HG03439 (cell line): ENCODE measurements around the gene ARCN1.
"Not testable (repeated sequence)": the region's sequence is repeated elsewhere in the genome, so short reads cannot be mapped to it uniquely, and the experiment has no call there.

Source experiments
- ATAC-seq: cut with Tn5 transposase; IDR thresholded peaks from one replicate; pipeline ENCODE4 v1.9.1; 2021; ENCODE audit warnings: mild to moderate bottlenecking, moderate library complexity; ENCODE audit not compliant: unreplicated experiment

Gene ARCN1

DNA sequence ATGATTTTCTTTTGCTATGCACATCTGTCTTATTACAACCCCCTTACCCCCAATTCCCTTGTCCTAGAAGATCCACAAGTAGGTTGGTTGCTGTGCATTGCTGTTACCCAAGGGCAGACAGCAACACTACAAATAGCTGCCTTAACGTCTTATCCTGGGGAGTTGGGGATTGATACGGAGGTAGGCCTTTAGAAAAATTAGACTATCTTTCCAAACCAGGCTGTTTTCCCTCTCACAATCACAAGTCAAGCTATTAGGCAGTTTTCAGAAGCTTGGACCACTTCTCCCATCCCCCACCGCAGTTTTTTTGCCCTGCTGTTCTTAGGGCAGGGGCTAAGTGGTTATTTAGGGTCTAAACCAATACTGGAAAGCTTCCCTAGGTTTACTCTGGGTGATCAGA is 32.4 kb downstream of the ARCN1 start:
- no peak for ATAC-seq

DNA sequence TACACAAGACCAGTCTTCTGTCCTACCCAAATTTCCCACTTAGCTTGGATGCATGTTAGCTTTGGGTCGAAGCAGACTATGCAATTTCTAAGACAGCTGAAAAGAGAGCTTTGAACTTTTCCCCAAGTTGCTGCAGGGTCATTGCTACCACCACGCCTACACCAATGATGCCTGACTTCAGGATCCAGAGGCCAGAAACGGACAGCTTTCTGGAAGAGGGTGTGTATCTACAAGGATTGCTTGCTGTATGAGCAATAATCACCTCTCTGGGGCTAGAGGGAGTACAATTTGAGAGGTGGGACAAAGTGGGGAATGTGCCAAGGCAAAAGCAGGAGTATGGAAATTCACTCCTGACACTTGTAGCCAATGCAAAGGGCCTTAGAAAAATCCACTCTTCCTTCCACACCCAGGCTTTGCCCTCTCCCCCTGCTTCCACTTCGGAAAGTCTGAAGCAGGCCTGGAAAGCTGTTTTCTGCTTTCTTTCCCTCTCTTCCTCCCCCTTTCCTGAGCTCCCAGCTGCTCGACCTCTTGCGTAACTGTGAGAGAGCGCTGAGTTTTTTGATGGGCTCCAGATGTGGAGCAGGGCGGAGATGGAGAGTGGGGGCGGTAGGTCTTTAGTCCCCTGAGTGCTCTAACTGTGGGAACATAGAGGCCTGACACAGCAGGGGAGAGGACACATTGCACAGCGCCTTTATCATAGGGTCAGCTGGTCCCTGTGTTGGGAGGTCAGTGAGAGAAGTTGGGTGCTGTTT is 33.1 kb downstream of the ARCN1 start:
- ATAC-seq = no peak

DNA sequence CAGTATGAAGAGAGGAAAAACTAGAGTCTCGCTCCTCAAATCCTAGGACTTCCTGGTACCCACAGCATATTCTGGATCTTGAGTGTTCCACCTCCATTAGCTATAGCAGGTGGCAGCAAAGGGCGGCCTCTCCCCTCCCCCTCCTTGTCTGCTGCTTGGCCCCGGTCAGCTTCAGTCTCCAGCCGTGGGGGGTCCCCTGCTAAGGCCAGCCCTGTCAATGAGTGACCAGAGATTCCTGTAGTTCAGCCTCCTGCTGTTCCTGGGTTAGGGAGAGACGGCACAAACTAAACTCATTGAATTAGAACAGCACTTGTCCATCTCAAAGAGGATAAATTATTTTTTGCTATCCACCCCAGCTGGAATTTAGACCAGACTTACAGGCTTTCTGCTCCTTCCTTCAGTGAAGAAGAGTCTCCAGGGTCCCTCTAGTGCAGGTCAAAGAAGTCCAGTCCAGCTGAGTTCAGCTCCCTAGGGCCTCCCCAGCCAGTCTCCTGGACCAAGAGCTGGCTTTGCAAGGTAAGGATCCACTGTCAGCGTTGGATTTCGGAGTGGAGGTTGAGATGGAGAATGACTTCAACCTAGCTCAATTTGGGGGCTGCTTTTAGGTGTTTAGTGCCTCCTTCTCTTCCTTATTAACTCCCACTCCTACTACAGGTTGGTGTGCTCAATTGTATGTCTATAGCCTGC is 34.1 kb downstream of the ARCN1 start:
- ATAC-seq = no peak

DNA sequence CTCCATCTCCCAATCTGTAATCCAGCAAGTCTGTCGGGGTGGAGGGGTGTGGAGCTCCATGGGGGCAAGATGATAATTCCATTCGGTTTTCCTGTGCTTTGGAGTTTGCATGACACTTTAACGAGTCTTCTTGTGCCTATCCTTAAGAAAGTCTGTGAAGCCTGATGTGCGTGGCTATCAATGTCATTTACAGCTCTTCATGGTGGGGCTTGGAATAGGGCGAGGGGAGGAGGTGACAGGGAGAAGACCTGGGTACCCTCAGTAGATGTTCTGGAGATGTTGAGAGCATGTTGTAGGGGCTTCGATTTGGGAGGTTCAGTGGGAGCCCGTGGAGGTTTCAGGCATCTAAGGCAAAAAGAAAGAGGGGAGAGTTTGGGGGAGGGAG is 34.6 kb downstream of the ARCN1 start:
- ATAC-seq = no peak

DNA sequence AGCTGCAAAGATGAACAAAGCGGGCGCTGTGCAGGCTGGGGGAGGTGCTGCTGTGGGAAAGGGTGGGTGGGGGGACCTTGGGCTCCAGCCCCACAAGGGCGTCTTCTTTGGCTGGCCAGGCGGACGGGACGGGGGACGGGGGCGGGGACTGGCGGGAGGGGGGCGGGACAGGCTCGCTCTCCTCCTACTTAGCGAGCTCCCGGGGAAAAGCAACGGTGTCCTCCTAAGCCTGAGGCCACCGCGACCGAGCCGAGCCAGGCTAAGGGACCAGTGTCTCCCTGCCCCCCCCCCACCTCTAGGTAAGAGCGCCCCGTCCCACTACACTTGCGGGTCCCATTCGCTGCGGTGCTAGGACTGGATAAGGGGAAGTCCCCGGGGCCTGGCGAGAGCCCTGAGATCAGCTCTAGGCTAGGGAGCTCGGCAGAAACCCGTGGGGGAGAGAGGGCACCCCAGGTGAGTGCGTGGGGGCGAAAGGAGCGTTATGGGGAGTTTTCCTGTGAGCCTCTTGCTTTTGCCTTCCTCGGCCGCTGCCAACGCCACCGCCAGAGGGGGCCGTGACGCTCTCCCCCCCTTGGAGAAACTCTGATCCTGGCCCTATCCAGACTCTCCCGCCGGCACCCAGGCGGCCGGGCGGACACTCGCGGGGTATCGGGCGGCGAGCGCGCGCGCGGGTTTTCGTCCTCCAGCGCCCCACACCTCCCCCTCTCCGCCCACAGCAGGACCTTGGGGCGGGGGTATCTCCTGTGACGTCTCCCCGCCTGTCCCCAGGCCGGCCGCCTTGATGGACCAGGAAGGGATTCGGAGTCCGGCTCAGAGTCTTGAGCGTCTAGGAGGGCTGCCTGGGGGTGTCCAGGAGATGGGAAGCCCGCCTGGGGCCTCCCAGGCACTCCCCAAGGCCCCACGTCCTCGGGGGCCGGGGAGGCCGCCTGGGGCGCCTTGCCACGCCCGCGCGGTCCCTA is 35.5 kb downstream of the ARCN1 start, which contains the start of gene PHLDB1:
PHLDB1 (plus strand) TSS at position 215 of the 959 bp plus-strand sequence. CDS start 6,222 bp downstream, outside the sequence.
- ATAC-seq = no peak

DNA sequence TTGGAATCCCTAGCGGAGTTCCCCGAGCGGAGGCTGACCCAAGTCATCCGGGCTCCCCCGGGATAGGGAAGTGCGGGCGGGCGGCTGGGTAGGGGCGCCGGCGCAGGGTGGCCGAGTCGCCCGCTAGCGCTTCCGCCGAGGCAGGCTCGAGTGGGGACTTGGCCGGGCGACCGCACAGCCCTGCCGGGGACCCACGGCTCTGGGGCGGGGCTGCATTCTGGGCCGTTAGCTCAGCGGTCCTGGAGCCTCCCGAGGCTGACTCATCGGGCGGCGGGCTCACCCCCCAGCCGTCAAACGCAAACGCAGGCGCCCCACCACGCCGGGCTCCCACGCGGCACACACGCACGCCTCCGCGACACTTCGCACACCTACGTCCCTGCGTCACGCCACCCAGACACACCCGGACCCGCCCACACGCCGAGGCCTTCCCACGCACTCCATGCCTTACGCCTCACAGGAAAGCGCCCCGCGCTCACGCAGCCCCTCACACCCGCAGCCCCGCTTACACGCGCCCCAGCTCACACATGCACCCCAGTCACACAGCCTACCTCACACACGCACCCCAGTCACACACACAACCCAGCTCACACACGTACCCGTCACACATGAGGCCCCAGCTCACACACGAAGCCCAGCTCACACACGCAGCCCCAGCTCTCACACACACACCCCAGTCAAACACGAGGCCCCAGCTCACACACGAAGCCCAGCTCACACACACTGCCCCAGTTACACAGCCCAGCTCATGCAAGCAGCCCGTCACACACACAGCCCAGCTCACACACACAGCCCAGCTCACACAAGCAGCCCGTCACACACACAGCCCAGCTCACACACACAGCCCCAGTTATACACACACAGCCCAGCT is 36.4 kb downstream of the ARCN1 start:
- no peak for ATAC-seq

DNA sequence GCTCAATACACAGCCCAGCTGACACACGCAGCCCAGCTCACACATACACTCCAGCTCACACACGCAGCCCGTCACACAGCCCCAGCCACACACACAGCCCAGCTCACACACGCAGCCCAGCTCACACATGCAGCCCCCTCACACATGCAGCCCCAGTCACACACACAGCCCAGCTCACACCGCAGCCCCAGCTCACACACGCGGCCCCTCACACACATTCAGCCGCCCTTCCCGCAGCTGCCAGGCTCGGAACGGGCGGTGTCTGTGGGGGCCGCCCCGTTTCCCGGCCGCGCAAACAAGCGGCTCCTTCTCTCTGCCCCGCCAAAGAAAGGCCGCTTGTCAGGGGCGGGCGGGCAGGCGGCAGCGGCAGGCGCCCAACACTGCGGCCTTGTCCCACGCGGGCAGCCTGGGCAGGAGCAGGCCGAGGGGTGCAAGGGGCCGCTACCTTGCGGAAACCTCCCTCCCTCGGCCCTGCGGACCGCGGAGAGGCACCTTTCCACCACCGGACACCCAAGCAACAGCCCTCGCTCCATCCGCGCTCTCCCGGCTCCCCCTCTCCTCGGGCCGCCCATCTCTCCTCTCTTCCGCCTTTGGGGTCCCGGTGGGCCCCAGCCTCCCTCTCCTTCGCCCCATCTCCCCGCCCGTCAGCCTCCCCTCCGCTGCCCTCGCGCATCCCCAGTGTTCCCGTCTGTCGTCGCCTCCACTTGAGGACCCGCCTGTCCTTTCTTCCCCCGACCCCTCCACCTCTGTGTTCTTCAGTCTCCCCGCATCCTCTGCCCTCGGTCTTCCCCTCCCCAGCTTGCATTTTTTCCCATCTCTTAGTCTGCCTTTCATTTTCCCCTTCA is 37.4 kb downstream of the ARCN1 start:
- no peak for ATAC-seq

DNA sequence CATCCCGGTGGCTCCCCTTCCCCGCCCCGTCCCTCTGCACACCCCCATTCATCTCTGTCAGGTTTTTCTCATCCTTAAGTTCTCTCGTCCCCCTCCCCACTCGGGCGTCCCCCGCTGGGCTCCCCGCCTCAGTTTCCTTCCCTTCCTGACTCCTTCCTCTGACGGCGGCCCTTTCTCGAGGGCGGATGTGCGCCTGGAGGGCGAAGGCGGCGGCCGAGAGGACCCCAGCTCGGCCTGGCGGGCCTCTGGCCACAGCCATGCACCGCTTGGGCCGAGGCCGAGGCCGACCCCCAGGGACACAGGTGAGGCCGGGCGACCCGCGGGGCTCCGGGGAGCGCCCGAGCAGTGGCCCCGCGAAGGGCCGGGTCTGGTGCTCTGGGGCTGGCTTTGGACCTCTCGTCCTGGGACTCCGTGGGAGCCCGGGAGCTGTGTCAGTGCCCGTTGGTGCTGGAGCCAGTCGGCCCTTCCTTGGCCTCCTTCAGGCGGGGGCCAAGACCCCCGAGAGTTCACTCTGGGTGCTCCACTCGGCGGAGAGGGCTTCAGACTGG is 38.1 kb downstream of the ARCN1 start:
- ATAC-seq = no peak

DNA sequence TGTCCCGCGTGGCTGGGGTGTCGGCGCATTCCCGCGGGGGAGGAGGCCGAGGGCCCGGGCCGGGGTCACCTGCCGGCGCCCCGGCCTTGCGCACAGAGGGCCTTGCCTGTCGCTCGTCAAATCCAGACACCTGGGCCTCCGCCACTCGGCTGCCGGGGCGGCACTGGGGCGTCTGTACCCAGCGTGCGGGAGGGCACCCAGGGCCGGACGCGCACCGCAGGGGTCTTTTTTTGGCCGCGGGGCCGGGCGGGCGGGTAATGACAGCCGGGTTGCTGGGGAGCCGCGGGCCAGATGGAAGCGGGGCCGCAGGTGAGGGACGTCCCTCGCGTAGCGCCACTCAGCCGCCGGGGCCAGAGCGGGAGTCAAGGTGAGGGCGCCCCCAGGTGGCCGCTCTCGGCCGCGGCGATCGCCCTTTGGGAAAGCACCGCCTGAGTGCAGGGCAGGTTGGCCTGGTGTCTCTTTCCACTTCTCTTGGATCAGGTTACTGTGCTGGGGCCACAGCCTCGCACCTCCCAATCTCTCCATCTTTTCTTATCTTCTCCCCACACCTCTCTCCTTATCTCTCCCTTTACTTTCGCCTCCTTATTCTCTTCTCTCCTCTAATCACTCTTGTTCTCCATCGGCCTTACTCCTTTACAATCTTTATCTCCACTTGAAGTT is 38.7 kb downstream of the ARCN1 start:
- ATAC-seq = no peak

DNA sequence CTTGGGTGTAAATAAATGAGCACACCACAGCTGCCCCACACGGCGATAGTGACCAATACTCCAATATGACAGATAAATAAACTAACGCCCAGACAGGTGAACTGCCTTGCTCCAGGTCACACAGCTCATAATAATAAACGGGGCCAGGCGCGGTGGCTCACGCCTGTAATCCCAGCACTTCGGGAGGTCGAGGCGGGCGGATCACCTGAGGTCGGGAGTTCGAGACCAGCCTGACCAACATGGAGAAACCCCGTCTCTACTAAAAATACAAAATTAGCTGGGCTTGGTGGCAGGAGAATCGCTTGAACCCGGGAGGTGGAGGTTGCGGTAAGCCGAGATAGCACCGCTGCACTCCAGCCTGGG is 39.2 kb downstream of the ARCN1 start:
- ATAC-seq = not testable (repeated sequence)

DNA sequence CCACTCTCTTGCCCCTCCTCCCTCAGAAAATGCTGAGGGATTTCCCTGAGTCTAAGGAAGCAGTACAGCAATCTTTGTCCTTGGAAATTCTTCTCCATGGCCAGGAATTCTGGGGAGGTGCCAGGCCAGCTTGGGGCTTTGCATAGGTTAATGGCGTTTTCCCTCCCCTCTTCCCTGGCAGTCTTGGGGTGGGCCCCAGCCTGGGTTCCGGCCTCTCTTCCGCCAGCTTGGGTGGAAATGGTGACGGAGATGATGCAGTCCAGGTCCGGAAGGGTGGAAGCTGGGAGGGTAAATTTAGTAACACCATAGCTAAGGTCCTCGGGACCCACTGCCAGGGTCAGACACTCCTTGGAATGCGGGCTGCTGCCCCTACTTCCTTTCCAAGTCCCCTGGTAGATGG is 40.2 kb downstream of the ARCN1 start:
- no peak for ATAC-seq

DNA sequence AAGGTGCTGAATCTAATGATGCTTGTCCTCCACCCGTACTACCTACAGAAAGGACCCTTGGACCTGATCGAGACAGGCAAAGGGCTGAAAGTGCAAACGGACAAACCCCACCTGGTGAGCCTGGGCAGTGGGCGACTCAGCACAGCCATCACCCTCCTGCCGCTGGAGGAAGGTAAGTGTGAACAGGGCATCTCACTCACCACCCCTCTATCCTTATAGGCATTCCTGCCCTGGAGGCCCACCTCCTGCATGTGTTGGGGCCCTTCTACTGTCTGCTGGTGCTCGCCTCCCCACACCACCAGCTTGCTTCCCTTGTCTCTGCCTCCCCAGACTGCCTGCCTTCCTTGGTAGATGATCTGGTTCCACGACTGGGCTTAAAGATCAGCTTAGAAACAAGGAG is 42.3 kb downstream of the ARCN1 start:
- no peak for ATAC-seq

DNA sequence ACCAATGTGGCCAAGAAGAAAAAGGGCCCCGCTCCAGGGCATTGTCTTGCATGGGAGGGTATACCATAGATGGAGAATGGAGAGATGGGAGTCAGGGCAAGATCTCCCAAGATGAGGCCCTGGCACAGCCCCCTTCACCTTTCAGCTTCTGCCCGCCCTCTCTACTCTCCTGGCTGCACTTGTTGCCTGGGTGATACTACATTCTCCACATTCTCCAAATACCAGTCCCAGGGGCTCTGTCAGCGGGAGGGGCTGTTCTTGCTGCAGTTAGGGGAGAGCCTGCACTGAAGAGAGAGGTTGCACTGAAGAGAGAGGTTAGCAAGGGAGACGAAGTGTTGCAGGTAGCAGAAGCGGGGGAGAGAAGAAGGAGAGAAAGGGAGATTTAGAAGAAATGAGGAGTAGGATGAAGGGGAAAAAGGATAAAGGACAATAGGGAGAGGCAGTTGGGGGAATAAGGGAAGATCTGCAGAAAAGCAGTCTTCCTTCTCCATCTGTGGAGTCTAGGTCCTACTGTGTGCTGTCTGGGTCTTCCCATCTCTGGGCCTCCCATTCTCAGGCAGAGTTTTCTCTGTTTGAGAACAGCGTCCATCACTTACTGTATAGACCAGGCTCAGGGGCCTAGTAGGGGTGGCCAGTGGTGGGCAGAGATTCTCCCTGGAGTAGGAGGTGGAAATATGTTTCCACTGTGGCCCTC is 43.2 kb downstream of the ARCN1 start:
- no peak for ATAC-seq

DNA sequence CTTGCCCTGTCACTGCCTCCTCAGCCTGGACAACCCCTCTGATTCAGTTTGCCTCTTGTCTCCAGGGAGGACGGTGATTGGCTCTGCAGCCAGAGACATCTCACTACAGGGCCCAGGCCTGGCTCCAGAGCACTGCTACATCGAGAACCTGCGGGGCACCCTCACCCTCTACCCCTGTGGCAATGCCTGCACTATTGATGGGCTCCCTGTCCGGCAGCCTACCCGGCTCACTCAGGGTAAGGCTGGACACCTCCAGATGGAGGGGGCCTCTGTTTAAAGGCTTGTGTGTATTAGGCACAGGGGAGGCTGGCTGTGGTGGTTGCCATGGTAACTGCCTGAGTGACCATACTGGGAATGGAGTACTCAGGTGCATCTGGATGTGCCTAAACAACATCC is 43.8 kb downstream of the ARCN1 start:
- ATAC-seq = no peak

DNA sequence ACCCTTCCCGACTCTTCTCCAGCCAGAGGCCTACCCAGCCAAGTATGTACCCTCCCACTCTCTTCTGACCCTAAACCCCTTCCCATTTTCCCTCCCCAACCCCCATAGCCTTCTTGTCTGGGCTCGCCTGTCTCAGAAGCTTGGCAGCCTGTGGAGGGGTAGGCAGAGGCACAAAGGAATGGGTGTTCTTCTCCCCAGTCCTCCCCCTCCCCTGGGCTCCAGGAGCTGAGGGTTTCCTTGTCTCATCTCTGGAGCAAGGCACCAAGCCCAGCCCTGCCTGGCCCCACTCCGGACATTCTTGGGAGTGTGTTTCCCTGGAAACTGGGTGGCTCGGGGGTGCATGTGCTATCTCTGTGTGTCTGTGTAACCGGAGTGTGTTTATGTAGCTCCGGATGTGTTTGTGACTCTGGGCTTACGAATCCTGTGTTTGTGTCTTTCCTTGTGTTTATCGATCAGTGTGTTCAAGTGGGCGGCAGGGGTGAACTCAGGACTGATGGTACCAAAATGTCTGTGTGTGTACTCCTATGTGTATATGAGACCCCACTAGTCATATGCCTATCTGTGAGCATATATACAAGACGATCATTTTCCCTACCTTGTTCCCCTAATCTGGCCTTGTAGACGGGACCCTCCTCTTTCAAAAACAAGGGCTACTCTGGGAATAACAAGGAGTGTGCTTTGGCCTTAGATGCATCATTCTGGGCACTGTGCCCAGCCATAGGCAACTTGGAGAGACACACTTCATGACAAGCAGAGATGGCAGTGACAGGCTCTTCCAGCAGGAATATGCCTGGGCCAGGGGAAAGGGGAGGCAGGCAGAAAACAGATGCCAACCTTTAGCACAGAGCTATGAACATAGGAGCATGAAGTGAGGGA is 46.1 kb downstream of the ARCN1 start:
- ATAC-seq = no peak

DNA sequence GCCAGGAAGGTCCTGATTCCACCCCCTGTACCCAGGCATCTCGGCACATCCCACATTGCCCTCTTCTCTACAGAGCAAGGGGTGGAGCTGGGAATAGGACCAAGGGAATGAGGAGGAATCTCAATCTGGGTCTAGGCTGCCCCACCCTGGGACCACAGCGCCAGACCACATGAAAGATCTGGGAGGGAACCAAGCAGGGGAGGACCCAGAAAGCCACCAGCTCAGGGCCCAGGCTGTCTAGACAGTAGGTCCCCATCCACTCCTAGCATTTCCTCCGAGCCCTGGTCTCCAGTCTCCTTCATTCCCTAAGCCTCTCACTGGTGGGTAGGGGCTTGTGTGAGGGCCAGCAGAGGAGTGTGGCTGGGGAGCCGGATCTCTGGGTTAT is 46.8 kb downstream of the ARCN1 start:
- no peak for ATAC-seq

DNA sequence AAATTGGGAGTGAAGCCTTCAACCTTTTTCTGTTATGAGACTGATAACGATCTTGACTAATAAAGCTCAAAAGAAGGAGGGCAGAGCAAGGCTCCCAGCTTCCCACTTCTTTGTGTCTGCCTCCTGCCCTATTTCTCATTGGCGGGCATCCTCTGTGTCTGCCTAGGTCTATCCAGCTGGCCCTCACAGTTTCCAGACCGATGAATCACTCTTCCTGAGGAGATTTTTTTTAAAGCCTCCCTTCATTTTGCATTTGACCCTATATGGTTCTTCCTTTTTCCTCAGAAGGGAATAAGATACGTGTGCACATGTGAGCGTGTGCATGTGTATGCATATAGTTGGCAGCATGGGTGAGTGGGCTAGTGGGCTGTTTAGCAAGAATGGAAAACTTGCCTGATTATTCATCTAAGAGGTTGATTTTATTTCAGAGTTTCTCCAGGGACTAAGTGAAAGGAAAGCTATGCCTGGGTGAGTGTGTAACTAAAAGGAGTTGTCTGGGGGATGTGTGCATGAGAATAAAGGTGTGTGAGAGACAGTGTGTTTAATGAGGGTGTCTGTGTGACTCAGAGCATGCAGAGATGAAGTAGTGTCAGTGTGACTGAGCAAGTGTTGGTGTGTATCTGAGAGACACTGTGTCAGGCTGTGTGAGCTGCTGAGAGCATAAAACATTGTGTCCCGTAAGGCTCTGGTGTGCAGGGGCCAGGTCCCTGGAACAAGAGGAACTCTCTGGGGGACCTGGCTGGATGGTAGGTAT is 47.4 kb downstream of the ARCN1 start:
- ATAC-seq = no peak
